GM12878 (cell line): ENCODE measurements around the gene BANP. TPM values are rescaled to one million over a fixed set of nuclear protein-coding genes. Genes with fewer than 3 reads are reported as not detected.
A peak's percentile ranks its signal among the peaks of the same experiment; 100 is the strongest.

Experiments
- ATAC-seq: fragments of 200-7000 bp; cut with Tn5 transposase; 3 replicates; pipeline ENCODE4 v1.9.1; 2020; ENCODE audit warnings: mild to moderate bottlenecking, moderate library complexity
- BruUV-seq: library from RNA; stranded (reverse); fragments of 400-500 nt; replicated peaks from 2 replicates; lab custom pipeline; 2021; lab: Mats Ljungman, UMichigan
- CTCF ChIA-PET: fragments of 300-600 bp; sonication (Branson Sonifier 250); formaldehyde crosslinking; extraction: SDS; loops from one replicate; lab custom pipeline; 2021; ENCODE audit warnings: inconsistent platforms; lab: Yijun Ruan, JAX
- POLR2A ChIA-PET: fragments of 350-600 bp; formaldehyde crosslinking; extraction: SDS; loops from one replicate; lab custom pipeline; 2021; ENCODE audit warnings: inconsistent platforms; lab: Charles Lee
- RAD21 ChIA-PET: fragments of 300-600 bp; sonication (Branson Sonifier 250); formaldehyde crosslinking; loops from one replicate; lab custom pipeline; 2023; ENCODE audit warnings: antibody characterized with exemption; ENCODE audit not compliant: unreplicated experiment; lab: Charles Lee
- SMC1A ChIA-PET: fragments of 300-600 bp; sonication (Branson Sonifier 250); formaldehyde crosslinking; loops from one replicate; lab custom pipeline; 2023; ENCODE audit not compliant: unreplicated experiment, uncharacterized antibody; lab: Charles Lee
- DNase-seq: peaks from one replicate; pipeline ENCODE4 v3.0.0-alpha.2; 2011; ENCODE audit warnings: low read depth, low spot score
- FAIRE-seq: peaks from 3 replicates; lab custom pipeline; 2011; peaks lifted over from hg19 to GRCh38; lab: Jason Lieb, UNC
- H2AFZ ChIP-seq: 2 replicates; pipeline ENCODE4 v1.6.0; 2011; ENCODE audit warnings: low read depth, low read length, control low read depth; ENCODE audit not compliant: control insufficient read depth
- H3K27ac ChIP-seq: 2 replicates; pipeline ENCODE4 v1.5.1; 2011; ENCODE audit warnings: control low read depth; ENCODE audit not compliant: control insufficient read depth, insufficient read depth
- H3K27me3 ChIP-seq, 2 experiments: replicated peaks in 1 of 2; 2 replicates each; pipeline versions ENCODE4 v1.6.0 to v1.6.1; 2011; ENCODE audit warnings: low read length in 1 of 2; ENCODE audit not compliant: control insufficient read depth in 2 of 2, insufficient read depth in 2 of 2
- H3K36me3 ChIP-seq, 2 experiments: 2 replicates each; pipeline ENCODE4 v1.5.1; 2011; ENCODE audit warnings: low read length in 1 of 2; ENCODE audit not compliant: control insufficient read depth in 2 of 2, insufficient read depth in 2 of 2
- H3K4me1 ChIP-seq: 2 replicates; pipeline ENCODE4 v1.6.1; 2011; ENCODE audit warnings: mild to moderate bottlenecking, low read length, moderate library complexity, mixed read lengths; ENCODE audit not compliant: control insufficient read depth, insufficient read depth
- H3K4me2 ChIP-seq: 2 replicates; pipeline ENCODE4 v1.6.0; 2011; ENCODE audit warnings: control low read depth; ENCODE audit not compliant: control insufficient read depth, insufficient read depth
- H3K4me3 ChIP-seq: fragments of 200-600 bp; sonication (generic); 2 replicates; pipeline ENCODE4 v1.5.1; 2016
- H3K79me2 ChIP-seq: 2 replicates; pipeline ENCODE4 v1.6.0; 2011; ENCODE audit warnings: low read length; ENCODE audit not compliant: control insufficient read depth, insufficient read depth
- H3K9ac ChIP-seq: 2 replicates; pipeline ENCODE4 v1.8.0; 2011; ENCODE audit warnings: low read length, control low read depth, mixed read lengths; ENCODE audit not compliant: control insufficient read depth, insufficient read depth
- H3K9me3 ChIP-seq: replicated peaks from 3 replicates; pipeline ENCODE4 v1.5.1; 2011; ENCODE audit warnings: mild to moderate bottlenecking, low read length; ENCODE audit not compliant: control insufficient read depth, insufficient read depth
- H4K20me1 ChIP-seq: 2 replicates; pipeline ENCODE4 v1.6.0; 2011; ENCODE audit not compliant: control insufficient read depth, insufficient read depth
- CHD4 ChIP-seq: fragments of 200-600 bp; sonication (generic); IDR thresholded peaks from 2 replicates; pipeline ENCODE4 v1.6.1; 2016; ENCODE audit warnings: mild to moderate bottlenecking
- ETV6 ChIP-seq, 2 experiments: fragments of 450-650 bp in 1 of 2; IDR thresholded peaks in 1 of 2; conservative IDR thresholded peaks in 1 of 2; 2 replicates each; pipeline ENCODE4 v1.6.1; 2014; ENCODE audit warnings: antibody characterized with exemption in 1 of 2, borderline replicate concordance in 1 of 2, low read depth in 1 of 2, mild to moderate bottlenecking in 1 of 2, moderate library complexity in 1 of 2
- EZH2 ChIP-seq: IDR thresholded peaks from 2 replicates; pipeline ENCODE4 v1.6.1; 2012; ENCODE audit warnings: low read depth, mild to moderate bottlenecking, control low read depth, inconsistent platforms, low read length, borderline replicate concordance; ENCODE audit not compliant: control insufficient read depth
- FOXM1 ChIP-seq: IDR thresholded peaks from 2 replicates; pipeline ENCODE4 v1.6.1; 2012; ENCODE audit warnings: low read depth, mild to moderate bottlenecking, inconsistent platforms, low read length, moderate library complexity
- HDAC2 ChIP-seq: fragments of 200-600 bp; sonication (generic); IDR thresholded peaks from 2 replicates; pipeline ENCODE4 v1.6.1; 2017
- NBN ChIP-seq: fragments of 450-650 bp; IDR thresholded peaks from 2 replicates; pipeline ENCODE4 v1.6.1; 2016
- RAD21 ChIP-seq: IDR thresholded peaks from 2 replicates; pipeline ENCODE4 v1.6.1; 2011; ENCODE audit warnings: mild to moderate bottlenecking, low read depth, low read length, moderate library complexity; ENCODE audit not compliant: insufficient read depth
- SPI1 ChIP-seq: IDR thresholded peaks from 2 replicates; pipeline ENCODE4 v1.6.1; 2011; ENCODE audit warnings: low read depth, mild to moderate bottlenecking, low read length, moderate library complexity, borderline replicate concordance; ENCODE audit not compliant: insufficient read depth
- SUPT20H ChIP-seq: IDR thresholded peaks from 2 replicates; pipeline ENCODE4 v1.6.1; 2011; ENCODE audit warnings: low read depth, mild to moderate bottlenecking, low read length, moderate library complexity, borderline replicate concordance; ENCODE audit not compliant: control insufficient read depth
- ZBTB4 ChIP-seq: fragments of 450-650 bp; formaldehyde crosslinking; IDR thresholded peaks from 2 replicates; pipeline ENCODE4 v1.4.0; 2022; ENCODE audit warnings: mild to moderate bottlenecking, moderate library complexity
- WGBS: methylation state at CpG from one replicate; pipeline ENCODE4 v1.1.6; 2016; ENCODE audit warnings: low lambda C conversion rate; ENCODE audit not compliant: insufficient replicate concordance, insufficient coverage; ENCODE audit errors: missing lambda C conversion rate; 5-methylcytosine and 5-hydroxymethylcytosine counted together
- in situ Hi-C: fragments of 300-500 bp; cut with MboI; formaldehyde crosslinking; loops from 9 replicates; pipeline ENCODE4 v1.14.3; 2018; ENCODE audit warnings: mixed read lengths
- intact Hi-C: fragments of 100-400 bp; cut with micrococcal nuclease; formaldehyde crosslinking; loops from one replicate; pipeline ENCODE4 v1.14.2; 2022; ENCODE audit not compliant: unreplicated experiment
- polyA plus RNA-seq, 11 experiments: library from polyadenylated mRNA; depleted of rRNA in 4 of 11; unstranded in 6 of 11; stranded (reverse) in 5 of 11; fragments of >200 nt; fragmentation: Nextera tagmentation in 4 of 11; fragmentation: Illumina TruSeq in 1 of 11; extraction: Ambion mirVana in 4 of 11; extraction: Trizol in 1 of 11; gene quantifications; 1 replicate in 1 of 11; 2 replicates in 10 of 11; pipeline versions ENCODE4 v1.2.1 to v1.2.3, GENCODE V29; 2011 to 2016; ENCODE audit warnings: inconsistent platforms in 2 of 11, missing spikeins in 2 of 11, low read depth in 1 of 11
- total RNA-seq, 4 experiments: library from RNA; depleted of rRNA in 3 of 4; stranded (reverse); fragments of >200 nt in 3 of 4; fragmentation: Illumina TruSeq in 1 of 4; extraction: Trizol in 1 of 4; gene quantifications; 2 replicates each; pipeline versions ENCODE4 v1.2.1 to v1.2.3, GENCODE V29; 2013 to 2021
- TF ChIP-seq, protein P1 (sequence below): fragments of 450-650 bp; IDR thresholded peaks from 2 replicates; pipeline ENCODE4 v1.6.1; 2017; ENCODE audit warnings: mild to moderate bottlenecking, moderate library complexity

The BANP gene
- total and polyA plus RNA-seq, 10 of the 15 experiments (the other 5 are each of a cell fraction or from before 2014, with no cell fraction given) = 3.9 to 21.9 (median 12.2) TPM

- no peak for TF ChIP-seq SPI1
- no peak for TF ChIP-seq HDAC2
- TF ChIP-seq NBN = no peak
- TF ChIP-seq, protein P1, sequence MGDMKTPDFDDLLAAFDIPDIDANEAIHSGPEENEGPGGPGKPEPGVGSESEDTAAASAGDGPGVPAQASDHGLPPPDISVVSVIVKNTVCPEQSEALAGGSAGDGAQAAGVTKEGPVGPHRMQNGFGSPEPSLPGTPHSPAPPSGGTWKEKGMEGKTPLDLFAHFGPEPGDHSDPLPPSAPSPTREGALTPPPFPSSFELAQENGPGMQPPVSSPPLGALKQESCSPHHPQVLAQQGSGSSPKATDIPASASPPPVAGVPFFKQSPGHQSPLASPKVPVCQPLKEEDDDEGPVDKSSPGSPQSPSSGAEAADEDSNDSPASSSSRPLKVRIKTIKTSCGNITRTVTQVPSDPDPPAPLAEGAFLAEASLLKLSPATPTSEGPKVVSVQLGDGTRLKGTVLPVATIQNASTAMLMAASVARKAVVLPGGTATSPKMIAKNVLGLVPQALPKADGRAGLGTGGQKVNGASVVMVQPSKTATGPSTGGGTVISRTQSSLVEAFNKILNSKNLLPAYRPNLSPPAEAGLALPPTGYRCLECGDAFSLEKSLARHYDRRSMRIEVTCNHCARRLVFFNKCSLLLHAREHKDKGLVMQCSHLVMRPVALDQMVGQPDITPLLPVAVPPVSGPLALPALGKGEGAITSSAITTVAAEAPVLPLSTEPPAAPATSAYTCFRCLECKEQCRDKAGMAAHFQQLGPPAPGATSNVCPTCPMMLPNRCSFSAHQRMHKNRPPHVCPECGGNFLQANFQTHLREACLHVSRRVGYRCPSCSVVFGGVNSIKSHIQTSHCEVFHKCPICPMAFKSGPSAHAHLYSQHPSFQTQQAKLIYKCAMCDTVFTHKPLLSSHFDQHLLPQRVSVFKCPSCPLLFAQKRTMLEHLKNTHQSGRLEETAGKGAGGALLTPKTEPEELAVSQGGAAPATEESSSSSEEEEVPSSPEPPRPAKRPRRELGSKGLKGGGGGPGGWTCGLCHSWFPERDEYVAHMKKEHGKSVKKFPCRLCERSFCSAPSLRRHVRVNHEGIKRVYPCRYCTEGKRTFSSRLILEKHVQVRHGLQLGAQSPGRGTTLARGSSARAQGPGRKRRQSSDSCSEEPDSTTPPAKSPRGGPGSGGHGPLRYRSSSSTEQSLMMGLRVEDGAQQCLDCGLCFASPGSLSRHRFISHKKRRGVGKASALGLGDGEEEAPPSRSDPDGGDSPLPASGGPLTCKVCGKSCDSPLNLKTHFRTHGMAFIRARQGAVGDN = no peak
- TF ChIP-seq CHD4 = no peak
- TF ChIP-seq EZH2 = no peak
- no peak for TF ChIP-seq FOXM1
- TF ChIP-seq ETV6 (conservative IDR thresholded peaks at IDR 0.05 in 1 of 2, IDR thresholded peaks at IDR 0.05 in 1 of 2; ENCODE audit: borderline replicate concordance in 1 of 2, low read depth in 1 of 2) = no peak
- no peak for TF ChIP-seq SUPT20H
- no peak for TF ChIP-seq RAD21
- TF ChIP-seq ZBTB4 (CRISPR knock-in tag) = no peak
- TF ChIP-seq, all 136 proteins: peak for 0
- in situ Hi-C loops = loop anchor here (25.0 kb wide), 1 partner anchor 471 kb away; no protein-coding TSS in a partner anchor
- Histone ChIP-seq H2AFZ (peak overlapping the region; percentile 54), H3K9me3 (peaks cover 5% of the 10 kb centered on the region; the same call in 2 of the 3 replicates), H4K20me1 (no peaks in the 10 kb centered on the region; the same call in 1 of the 2 replicates), H3K4me3 (no peak overlapping the region), H3K4me1 (peaks cover 5% of the 10 kb centered on the region; the same call in 1 of the 2 replicates), H3K27me3 (no peaks in the 10 kb centered on the region), H3K4me2 (no peak overlapping the region), H3K79me2 (peaks cover 16% of the 10 kb centered on the region), H3K36me3 (no peaks in the 10 kb centered on the region; a peak in 1 of 4 replicates), H3K27ac (0 out of 2 replicates have a peak overlapping the region, but pooled peaks have one; percentile 10), H3K9ac (no peak overlapping the region)
- 71% methylated on average over 14 of the region's 14 CpGs for WGBS
- DNase-seq (no peak), FAIRE-seq (no peak), ATAC-seq (peak; percentile 36)
- RAD21 ChIA-PET = interaction anchor here (0.7 kb wide), 1 partner anchor 172 kb away, joined by 3 read pairs; no protein-coding TSS in a partner anchor
- SMC1A ChIA-PET = no interaction called here
- CTCF ChIA-PET = interaction anchor here (0.9 kb wide), 1 partner anchor 10 kb away, joined by 6 read pairs; no protein-coding TSS in a partner anchor
- POLR2A ChIA-PET = interaction anchor here (0.6 kb wide), 1 partner anchor 64 kb away, joined by 3 read pairs; no protein-coding TSS in a partner anchor
- no TSS peak for BruUV-seq
- intact Hi-C loops = no loop called here
These were observed 15.5 kb downstream of the BANP start for GRCh38 chr16:87966685-87967185.
